HG03280 (cell line): ENCODE data around the gene MIAT.
"Not testable (repeated sequence)": the region's sequence is repeated elsewhere in the genome, so short reads cannot be mapped to it uniquely, and the experiment has no call there.

Experiments used
- ATAC-seq: cut with Tn5 transposase; IDR thresholded peaks from one replicate; pipeline ENCODE4 v1.9.1; 2021; ENCODE audit warnings: mild to moderate bottlenecking, moderate library complexity; ENCODE audit not compliant: unreplicated experiment

Gene MIAT

GRCh38 chr22:26656891-26657851 is at the start of gene MIAT:
MIAT (plus strand) TSS chr22:26657588.
- peak; percentile 62 for ATAC-seq

- ATAC-seq, result no peak
Observed at GRCh38 chr22:26608129-26608528, 49.3 kb upstream of the MIAT start.

- no peak for ATAC-seq
Observed at GRCh38 chr22:26609287-26609686, 48.1 kb upstream of the MIAT start.

GRCh38 chr22:26610072-26610958 is 47.1 kb upstream of the MIAT start:
- peak; percentile 77 for ATAC-seq

- no peak for ATAC-seq
Observed at GRCh38 chr22:26610996-26611395, 46.4 kb upstream of the MIAT start.

GRCh38 chr22:26612652-26613051 is 44.7 kb upstream of the MIAT start:
- ATAC-seq, result no peak

- not testable (repeated sequence) for ATAC-seq
Observed at GRCh38 chr22:26613753-26614152, 43.6 kb upstream of the MIAT start.

- ATAC-seq, result no peak
Observed at GRCh38 chr22:26614322-26614721, 43.1 kb upstream of the MIAT start.

- peak; percentile 60 for ATAC-seq
Observed at GRCh38 chr22:26615149-26615548, 42.2 kb upstream of the MIAT start.

- ATAC-seq, result no peak
Observed at GRCh38 chr22:26615830-26616435, 41.5 kb upstream of the MIAT start.

GRCh38 chr22:26616650-26617049 is 40.7 kb upstream of the MIAT start:
- no peak for ATAC-seq

GRCh38 chr22:26617271-26618199 is 39.9 kb upstream of the MIAT start, which contains the start of gene CRYBB1:
CRYBB1 (minus strand) TSS chr22:26618027; CDS start chr22:26616319, 1,708 bp downstream.
- ATAC-seq, result no peak

- no peak for ATAC-seq
Observed at GRCh38 chr22:26618455-26618854, 38.9 kb upstream of the MIAT start.

- ATAC-seq, result no peak
Observed at GRCh38 chr22:26619510-26619909, 37.9 kb upstream of the MIAT start.

GRCh38 chr22:26620197-26620596 is 37.2 kb upstream of the MIAT start:
- ATAC-seq, result no peak

GRCh38 chr22:26621663-26622062 is 35.7 kb upstream of the MIAT start, which contains the start of gene CRYBA4:
CRYBA4 (plus strand) TSS chr22:26621963; CDS start chr22:26622597, 634 bp downstream.
- no peak for ATAC-seq

GRCh38 chr22:26623984-26624383 is 33.4 kb upstream of the MIAT start:
- ATAC-seq, result no peak

GRCh38 chr22:26624803-26625202 is 32.6 kb upstream of the MIAT start:
- no peak for ATAC-seq

GRCh38 chr22:26629988-26630761 is 27.2 kb upstream of the MIAT start:
- ATAC-seq, result no peak
